Parathyroid adenoma (tissue), 2 donors: ENCODE results near the gene GABARAPL1.

Experiments
- H2AFZ ChIP-seq: fragments of 300-600 bp; sonication (generic); one replicate; pipeline ENCODE4 v1.7.0; 2017; ENCODE audit warnings: antibody characterized with exemption, mild to moderate bottlenecking
- H3K27ac ChIP-seq: fragments of 300-600 bp; sonication (generic); one replicate; pipeline ENCODE4 v1.7.0; 2017
- H3K27me3 ChIP-seq: fragments of 300-600 bp; sonication (generic); one replicate; pipeline ENCODE4 v1.7.0; 2017; ENCODE audit warnings: low read length; ENCODE audit not compliant: control insufficient read depth, insufficient read depth
- H3K36me3 ChIP-seq: fragments of 300-600 bp; sonication (generic); one replicate; pipeline ENCODE4 v1.7.0; 2017; ENCODE audit warnings: low read length; ENCODE audit not compliant: control insufficient read depth, insufficient read depth
- H3K4me1 ChIP-seq: fragments of 300-600 bp; sonication (generic); one replicate; pipeline ENCODE4 v1.7.0; 2017; ENCODE audit warnings: control low read depth
- H3K4me2 ChIP-seq: fragments of 300-600 bp; sonication (generic); one replicate; pipeline ENCODE4 v1.7.0; 2017; ENCODE audit warnings: low read length
- H3K4me3 ChIP-seq: fragments of 300-600 bp; sonication (generic); one replicate; pipeline ENCODE4 v1.7.0; 2017; ENCODE audit warnings: low read depth, low read length
- H3K79me2 ChIP-seq: fragments of 300-600 bp; sonication (generic); one replicate; pipeline ENCODE4 v1.7.0; 2017; ENCODE audit warnings: control low read depth
- H3K9ac ChIP-seq: fragments of 300-600 bp; sonication (generic); one replicate; pipeline ENCODE4 v1.7.0; 2017; ENCODE audit warnings: mild to moderate bottlenecking
- H3K9me3 ChIP-seq: fragments of 300-600 bp; sonication (generic); one replicate; pipeline ENCODE4 v1.7.0; 2017; ENCODE audit warnings: low read length; ENCODE audit not compliant: control insufficient read depth
- CTCF ChIP-seq: fragments of 300-600 bp; sonication (generic); IDR thresholded peaks from one replicate; pipeline ENCODE4 v1.7.0; 2017; ENCODE audit warnings: antibody characterized with exemption, mild to moderate bottlenecking
- donor health status: primary hyperparathyroidism.

The GABARAPL1 gene

GRCh38 chr12:10241290-10241689 is 28.6 kb downstream of the GABARAPL1 start:
- no peak overlapping the region for H2AFZ ChIP-seq
- H3K27ac ChIP-seq = no peak overlapping the region
- no peaks in the 10 kb centered on the region for H3K27me3 ChIP-seq
- no peak for TF ChIP-seq CTCF
- H3K4me3 ChIP-seq = no peak overlapping the region
- H3K9me3 ChIP-seq = no peaks in the 10 kb centered on the region
- H3K79me2 ChIP-seq = no peaks in the 10 kb centered on the region
- no peaks in the 10 kb centered on the region for H3K36me3 ChIP-seq
- H3K9ac ChIP-seq = no peak overlapping the region
- H3K4me2 ChIP-seq = no peak overlapping the region
- no peaks in the 10 kb centered on the region for H3K4me1 ChIP-seq

- Histone ChIP-seq H3K4me2 (no peak overlapping the region), H3K79me2 (no peaks in the 10 kb centered on the region), H3K4me3 (no peak overlapping the region), H3K27ac (no peak overlapping the region), H3K36me3 (no peaks in the 10 kb centered on the region), H3K4me1 (no peaks in the 10 kb centered on the region), H3K9ac (no peak overlapping the region), H2AFZ (no peak overlapping the region), H3K27me3 (no peaks in the 10 kb centered on the region), H3K9me3 (no peaks in the 10 kb centered on the region)
- no peak for TF ChIP-seq CTCF
Observed at GRCh38 chr12:10241727-10242126, 29.1 kb downstream of the GABARAPL1 start.

- Histone ChIP-seq H2AFZ (no peak overlapping the region), H3K4me2 (no peak overlapping the region), H3K27ac (no peak overlapping the region), H3K4me1 (no peaks in the 10 kb centered on the region), H3K79me2 (no peaks in the 10 kb centered on the region), H3K9me3 (no peaks in the 10 kb centered on the region), H3K36me3 (no peaks in the 10 kb centered on the region), H3K9ac (no peak overlapping the region), H3K27me3 (no peaks in the 10 kb centered on the region), H3K4me3 (no peak overlapping the region)
- no peak for TF ChIP-seq CTCF
Observed at GRCh38 chr12:10242539-10242938, 29.9 kb downstream of the GABARAPL1 start.

GRCh38 chr12:10243818-10244520 is 31.3 kb downstream of the GABARAPL1 start:
- no peaks in the 10 kb centered on the region for H3K79me2 ChIP-seq
- H2AFZ ChIP-seq = no peak overlapping the region
- H3K4me1 ChIP-seq = no peaks in the 10 kb centered on the region
- no peaks in the 10 kb centered on the region for H3K9me3 ChIP-seq
- H3K4me3 ChIP-seq = no peak overlapping the region
- no peaks in the 10 kb centered on the region for H3K36me3 ChIP-seq
- no peak for TF ChIP-seq CTCF
- H3K9ac ChIP-seq = no peak overlapping the region
- H3K4me2 ChIP-seq = no peak overlapping the region
- H3K27me3 ChIP-seq = no peaks in the 10 kb centered on the region
- no peak overlapping the region for H3K27ac ChIP-seq

GRCh38 chr12:10247436-10248058 is 34.9 kb downstream of the GABARAPL1 start:
- Histone ChIP-seq H3K27ac (no peak overlapping the region), H3K9ac (no peak overlapping the region), H3K79me2 (no peaks in the 10 kb centered on the region), H3K4me2 (no peak overlapping the region), H2AFZ (no peak overlapping the region), H3K4me1 (no peaks in the 10 kb centered on the region), H3K36me3 (no peaks in the 10 kb centered on the region), H3K9me3 (no peaks in the 10 kb centered on the region), H3K4me3 (no peak overlapping the region), H3K27me3 (no peaks in the 10 kb centered on the region)
- TF ChIP-seq CTCF = no peak
